GM18858 (cell line): ENCODE measurements around the gene ZNF609.
"Not testable (repeated sequence)": the region's sequence is repeated elsewhere in the genome, so short reads cannot be mapped to it uniquely, and the experiment has no call there.

ENCODE experiments used
- ATAC-seq: cut with Tn5 transposase; IDR thresholded peaks from one replicate; pipeline ENCODE4 v1.9.1; 2021; ENCODE audit not compliant: unreplicated experiment

The ZNF609 gene

GRCh38 chr15:64456634-64457108, 3.7 kb upstream of the ZNF609 start:
- no peak for ATAC-seq

DNA sequence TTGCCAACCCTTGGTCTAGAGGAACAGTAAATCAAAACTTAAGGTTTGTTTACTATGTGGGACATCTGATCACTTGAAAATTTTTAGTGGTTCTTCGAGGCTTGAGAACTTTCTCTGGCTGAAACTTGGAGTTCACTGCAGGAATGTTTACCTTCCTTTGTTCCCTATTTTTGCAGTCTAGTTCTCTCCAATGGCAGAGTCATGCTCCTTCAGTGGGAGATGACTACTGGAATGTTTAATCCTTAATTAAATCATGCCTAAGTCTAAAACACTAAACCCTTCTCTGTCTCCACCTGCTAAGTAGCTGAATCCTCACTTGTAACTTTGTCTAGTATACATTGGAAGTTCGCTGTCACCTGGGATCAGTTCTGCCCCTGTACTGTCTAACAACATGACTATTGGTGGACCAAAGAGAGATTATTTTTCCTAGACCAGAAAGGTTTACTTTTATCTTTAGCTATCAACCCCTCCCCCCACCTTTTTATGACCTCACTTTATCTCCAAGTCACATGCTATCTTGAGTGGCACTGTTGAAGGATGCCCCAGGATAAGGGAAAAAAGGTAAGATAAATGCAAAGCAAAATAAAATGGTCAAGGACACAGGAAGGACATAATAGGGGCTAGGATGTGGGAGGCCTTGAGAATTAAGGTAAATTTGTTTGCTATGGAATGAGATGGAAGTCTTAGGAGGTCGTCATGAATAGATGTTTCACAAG, 1.2 kb upstream of the ZNF609 start:
- ATAC-seq, result no peak

DNA sequence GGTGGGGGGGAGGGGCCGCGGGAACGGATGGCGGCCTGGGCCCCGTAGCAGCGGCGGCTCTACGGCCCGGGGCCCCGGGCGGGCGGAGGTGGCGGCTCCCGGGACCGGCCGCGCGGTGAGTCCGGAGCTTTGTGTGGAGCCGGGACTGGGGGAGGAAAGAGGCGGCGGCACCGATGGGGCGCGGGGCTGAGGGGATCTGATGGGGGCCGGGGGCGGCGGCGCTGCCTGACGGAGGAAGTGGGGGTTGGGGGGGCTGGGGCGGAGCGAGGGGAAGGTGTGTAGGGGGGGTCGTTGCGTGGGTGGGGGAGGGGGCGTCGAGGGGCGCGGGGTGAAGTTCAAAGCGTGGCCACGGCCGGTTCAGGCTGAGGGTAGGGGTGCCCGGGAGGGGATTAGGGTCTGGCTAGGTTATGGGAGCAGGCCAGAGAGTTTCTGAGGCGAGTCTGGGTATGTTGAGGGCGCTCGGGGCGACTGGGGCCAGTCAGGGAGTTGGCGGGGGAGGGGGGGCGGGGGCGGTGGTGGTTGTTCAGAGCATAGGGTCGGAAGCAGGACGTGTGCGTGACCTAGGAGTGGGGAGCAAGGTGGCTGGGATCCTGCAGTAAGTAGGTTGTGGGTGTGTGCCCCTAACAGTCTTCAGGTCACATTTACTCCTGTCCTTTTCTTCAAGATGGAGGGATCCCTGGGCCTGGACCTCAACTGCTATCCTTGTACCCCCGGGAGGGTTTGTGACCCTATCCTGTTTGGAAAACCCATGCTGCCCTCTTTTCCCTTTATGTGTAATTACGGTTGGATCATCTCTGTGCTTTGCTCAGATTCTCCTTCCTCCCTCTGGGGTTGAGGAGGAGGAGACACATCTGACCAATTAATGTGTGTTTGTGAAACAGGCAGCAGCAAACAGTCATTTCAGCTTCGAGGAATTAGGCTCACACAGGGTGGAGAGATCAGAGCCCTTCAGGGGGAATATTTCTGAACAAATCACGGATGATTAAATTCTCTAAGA, 644 bp downstream of the ZNF609 start:
- no peak for ATAC-seq

DNA sequence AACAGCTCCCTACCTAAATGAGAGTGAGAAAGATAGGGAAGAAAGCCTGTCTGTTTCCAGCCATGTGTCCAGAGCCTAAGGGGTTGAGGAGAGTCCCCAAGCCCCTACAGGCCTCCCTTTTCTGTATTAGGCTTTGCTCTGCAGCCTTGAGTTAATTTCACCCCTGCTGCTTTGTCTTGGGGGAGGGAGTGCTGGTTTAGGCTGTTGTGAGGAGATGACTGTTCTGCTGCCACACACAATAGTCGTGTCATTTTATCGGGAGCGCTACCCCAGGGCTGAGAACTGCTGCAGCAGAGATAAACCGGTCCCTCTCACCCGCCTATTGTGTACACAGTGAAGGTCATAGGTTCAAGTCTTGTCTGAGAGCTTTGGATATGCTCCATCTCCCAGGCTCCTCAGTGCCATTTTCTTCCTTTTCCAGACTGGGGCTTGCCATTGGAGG, 1.4 kb downstream of the ZNF609 start:
- no peak for ATAC-seq

DNA sequence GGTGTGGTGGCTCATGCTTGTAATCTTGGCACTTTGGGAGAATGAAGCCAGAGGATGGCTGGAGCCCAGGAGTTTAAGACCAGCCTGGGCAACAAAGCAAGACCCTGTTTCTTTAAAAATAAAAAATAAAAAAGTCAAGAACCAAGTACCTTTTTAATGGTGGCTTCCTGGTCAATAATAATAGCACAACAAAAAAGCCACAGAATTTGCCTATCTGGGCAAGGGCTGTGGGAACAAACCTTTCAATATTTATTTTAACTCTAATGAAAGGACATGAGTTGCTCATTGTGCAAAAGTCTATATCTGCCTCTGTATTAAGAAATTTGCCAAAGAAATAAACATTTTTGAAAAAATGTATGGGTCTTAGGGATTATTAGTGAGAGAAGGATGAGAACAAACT, 2.1 kb downstream of the ZNF609 start:
- ATAC-seq, result no peak

- ATAC-seq, result no peak
Observed at GRCh38 chr15:64464276-64465005, 4.1 kb downstream of the ZNF609 start.

DNA sequence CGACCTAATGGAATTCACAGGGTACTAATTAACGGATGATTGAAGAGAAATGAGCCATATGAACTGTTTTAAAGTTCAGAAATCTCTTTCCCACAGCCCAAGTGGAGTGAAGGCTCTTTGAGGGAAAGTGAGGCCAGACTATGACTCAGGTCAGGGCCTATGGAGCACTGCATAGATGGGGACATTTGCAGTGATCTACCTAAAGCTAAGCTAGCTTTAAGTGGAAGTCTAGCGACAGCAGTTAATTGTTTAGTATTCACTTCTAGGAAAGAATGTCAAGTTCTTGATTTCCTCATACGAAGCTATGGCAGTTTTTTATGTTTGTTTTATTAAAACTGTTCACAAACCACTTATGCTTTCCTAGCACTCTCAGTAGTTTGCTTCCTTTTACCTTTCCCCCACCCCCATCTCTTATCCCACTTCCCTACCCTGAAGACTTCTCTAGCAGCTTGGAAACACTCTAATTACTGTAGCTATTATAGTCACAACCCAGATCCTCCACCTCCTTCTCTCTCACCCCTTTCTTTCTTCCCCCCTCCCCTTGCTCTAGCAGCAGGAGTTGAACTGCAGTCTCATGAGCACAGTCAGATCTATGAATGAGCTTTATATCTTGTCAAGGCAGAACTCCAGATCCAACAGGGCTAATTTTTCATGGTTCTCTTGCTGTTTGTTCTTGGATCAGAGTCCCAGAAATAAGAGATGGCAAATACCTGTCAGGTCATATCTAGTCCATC, 6.2 kb downstream of the ZNF609 start:
- ATAC-seq, result no peak

DNA sequence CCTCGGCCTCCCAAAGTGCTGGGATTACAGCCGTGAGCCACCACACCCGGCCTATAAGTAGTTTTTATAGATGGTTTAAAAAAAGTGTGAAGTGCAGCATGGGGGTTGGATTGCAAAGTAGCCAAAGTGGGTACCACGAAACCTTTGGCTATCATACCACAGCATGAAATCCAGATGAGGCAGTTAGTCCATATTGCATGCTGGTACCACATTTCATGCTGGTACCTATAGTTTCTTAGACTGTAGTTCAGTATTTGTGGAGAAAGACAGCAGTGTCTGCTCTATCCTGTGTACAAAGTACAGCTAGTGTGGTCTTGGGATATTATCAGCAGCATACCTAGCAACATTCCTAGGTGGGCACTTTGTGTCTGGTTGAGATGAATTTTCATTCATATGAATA, 11.8 kb downstream of the ZNF609 start:
- ATAC-seq, result no peak

DNA sequence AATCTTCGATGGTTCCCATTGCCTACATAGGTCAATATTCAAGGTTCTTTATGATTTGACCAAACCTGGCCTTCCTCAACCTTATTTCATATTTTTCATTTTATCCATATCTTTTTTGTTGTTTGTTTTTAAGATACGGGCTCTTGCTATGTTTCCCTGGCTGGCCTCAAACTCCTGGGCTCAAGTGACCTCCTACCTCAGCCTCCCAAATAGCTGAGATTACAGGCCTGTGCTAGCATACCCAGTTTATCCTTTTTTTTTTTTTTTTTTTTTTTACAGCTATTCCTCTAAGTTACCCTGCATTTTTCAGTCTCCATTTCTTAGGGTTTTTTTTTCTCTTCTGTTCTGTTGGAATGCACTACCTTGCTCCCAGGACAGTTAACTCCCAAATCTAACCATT, 14.5 kb downstream of the ZNF609 start:
- no peak for ATAC-seq

DNA sequence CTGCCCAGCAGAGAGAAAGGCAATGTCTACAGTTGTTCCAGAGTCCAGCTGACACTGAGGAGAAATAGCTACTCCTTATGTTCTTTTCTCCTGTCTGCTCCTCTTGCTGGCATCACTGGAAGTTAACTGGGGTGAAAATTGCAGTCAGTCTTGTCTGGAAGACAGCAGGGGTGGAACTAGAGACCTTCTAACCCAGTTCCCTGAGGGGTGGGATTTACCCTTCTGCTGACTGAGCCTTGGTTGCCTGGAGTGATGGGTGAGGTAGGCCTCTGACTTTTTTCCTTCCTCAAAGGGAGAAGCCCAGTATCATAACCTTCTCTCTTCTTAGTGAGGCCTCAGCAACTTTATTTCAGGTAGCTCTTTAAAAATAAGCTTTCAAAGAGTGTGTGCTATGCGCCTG, 16.2 kb downstream of the ZNF609 start:
- no peak for ATAC-seq

DNA sequence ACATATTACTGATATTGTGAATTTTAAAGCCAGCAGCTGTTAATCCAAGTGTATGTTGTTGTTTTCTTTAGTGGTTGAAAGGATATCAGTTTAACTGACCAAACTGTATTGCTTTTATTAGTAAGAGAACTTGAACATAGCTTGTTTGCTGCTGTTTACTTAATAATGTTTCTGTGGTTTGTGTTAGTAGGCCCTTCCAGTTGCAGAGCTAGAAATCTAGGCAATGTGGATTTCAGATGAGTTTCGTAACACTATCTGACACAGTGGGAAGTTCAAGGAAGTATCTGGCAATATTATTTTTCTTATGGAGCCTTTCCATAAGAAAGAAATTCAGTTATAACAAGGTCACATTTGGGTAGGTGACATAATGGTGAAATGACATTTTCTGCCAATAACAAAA, 18.5 kb downstream of the ZNF609 start:
- ATAC-seq, result no peak

DNA sequence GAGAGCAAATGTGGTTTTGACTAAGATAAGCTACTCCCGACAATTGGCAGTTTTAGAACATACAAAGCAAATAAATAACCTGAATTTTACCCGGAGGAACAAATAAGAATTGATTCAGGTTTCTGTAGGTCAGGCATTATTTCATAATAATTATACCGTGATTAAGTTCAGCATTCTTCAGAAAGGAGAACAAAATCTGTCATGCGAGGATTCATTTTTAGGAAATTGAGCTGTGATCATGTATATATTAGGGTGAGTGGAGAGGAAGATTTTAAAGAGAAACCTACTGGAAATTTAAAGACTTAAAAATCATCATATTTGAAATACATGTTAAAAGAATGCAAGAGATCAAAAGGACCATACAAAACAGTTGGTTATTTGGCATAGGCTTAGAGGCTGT, 20.5 kb downstream of the ZNF609 start:
- ATAC-seq, result no peak

DNA sequence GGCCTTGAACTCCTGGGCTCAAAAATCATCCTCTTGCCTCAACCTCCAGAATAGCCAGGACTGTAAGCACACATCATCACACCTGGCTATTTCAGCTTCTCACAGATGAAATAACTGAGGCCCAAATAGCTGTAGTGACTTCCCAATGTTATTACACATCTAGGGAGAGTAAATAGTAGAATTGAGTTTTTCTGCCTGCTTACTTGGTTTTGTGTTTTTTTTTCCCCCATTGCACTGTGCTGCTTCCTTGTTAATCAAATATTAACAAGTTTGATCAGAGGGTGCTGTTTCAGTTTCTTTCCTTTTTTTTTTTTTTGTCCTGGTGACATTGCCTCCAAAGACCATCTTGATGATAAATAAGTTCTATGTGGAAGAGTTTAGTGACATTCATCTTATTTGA, 23.4 kb downstream of the ZNF609 start:
- no peak for ATAC-seq

GRCh38 chr15:64485796-64486195, 25.4 kb downstream of the ZNF609 start:
- ATAC-seq, result no peak

DNA sequence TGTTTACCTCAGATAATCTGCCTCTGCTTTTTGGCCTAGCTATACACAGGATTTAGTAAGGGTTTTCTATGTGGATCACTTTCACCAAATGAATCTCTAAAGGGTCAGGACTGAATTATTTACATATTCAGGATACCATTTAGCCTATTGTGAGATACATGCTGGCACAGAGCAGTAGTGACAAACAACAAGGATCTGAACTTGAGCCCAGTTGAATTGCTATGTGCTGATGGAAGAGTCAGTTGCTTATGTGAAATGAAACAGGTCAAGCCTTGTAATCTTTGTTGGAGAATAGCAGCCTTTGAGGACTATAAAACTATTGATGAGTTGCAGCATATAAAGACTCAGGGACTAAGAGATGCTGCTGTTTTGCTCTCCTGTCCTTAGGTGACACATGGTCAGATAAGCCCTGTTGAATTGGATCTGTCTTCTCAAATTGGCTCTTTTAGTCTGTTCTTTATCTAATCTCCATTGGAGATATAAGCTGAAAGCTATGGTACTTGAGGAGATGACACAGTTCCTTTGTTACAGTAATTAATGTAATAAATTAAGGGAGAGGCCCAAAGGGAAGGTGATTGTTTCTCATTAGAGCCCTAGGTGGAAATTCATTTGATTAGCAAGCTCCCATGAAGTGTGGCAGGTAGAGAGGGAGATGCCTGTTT, 30.4 kb downstream of the ZNF609 start:
- ATAC-seq, result no peak

DNA sequence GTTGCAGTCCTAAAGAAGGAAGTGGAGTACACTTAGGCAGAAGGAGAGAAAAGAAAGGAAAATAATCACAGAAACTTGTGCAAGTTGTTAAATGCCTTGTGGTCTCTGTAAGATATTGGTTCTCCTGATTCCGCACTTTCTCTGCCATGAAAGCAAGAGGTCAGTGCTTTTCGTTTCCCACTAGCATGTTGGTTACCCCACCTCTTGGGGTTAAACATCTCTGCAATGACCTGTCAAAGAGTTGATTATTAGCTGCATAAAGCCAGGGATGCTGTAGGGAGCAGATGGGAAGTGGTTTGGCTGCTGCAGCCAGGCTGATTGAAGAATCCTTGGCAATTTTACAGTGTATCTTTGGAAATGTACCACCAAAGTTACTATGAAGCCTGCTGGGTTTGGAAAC, 33.3 kb downstream of the ZNF609 start:
- ATAC-seq, result no peak

DNA sequence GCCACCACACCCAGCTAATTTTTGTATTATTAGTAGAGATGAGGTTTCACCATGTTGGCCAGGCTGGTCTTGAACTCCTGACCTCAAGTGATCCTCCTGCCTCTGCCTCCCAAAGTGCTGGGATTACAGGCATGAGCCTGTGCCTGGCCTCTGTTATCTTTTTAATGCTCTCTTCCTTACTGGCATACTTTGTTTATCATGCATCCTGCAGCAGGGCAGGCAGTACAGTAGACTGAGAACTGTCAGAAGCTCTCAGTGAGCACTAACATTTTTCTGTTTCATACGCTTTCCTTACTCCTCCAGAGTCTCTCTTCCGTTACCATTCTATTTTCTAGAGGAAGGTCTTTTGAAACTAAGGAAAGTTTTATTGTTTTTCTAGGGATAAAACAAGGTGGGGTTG, 35.6 kb downstream of the ZNF609 start:
- ATAC-seq, result not testable (repeated sequence)

GRCh38 chr15:64500695-64501395, 40.5 kb downstream of the ZNF609 start:
- ATAC-seq, result no peak

- ATAC-seq, result no peak
Observed at GRCh38 chr15:64501396-64501715, 41.0 kb downstream of the ZNF609 start.

GRCh38 chr15:64502151-64502550, 41.8 kb downstream of the ZNF609 start:
- no peak for ATAC-seq
